Progenitor cell of endocrine pancreas (in vitro differentiated cells): Measurements from ENCODE around the gene VWA5B1. TPM values are rescaled to one million over a fixed set of nuclear protein-coding genes. Genes with fewer than 3 reads are reported as not detected.

Experiments
- DNase-seq: peaks from one replicate; pipeline ENCODE4 v3.0.0; 2021; ENCODE audit warnings: low spot score; ENCODE audit not compliant: unreplicated experiment
- H3K27ac Mint-ChIP-seq: 2 replicates; pipeline ENCODE4 v1.8.0; 2021; ENCODE audit warnings: mild to moderate bottlenecking, moderate library complexity, mixed read lengths
- H3K27me3 Mint-ChIP-seq: 2 replicates; pipeline ENCODE4 v1.8.0; 2021; ENCODE audit warnings: mixed read lengths
- H3K36me3 Mint-ChIP-seq: 2 replicates; pipeline ENCODE4 v1.8.0; 2022; ENCODE audit warnings: mixed read lengths; ENCODE audit not compliant: insufficient read depth
- H3K4me1 Mint-ChIP-seq: 2 replicates; pipeline ENCODE4 v1.8.0; 2021; ENCODE audit warnings: low read depth, mixed read lengths
- H3K4me3 Mint-ChIP-seq: 2 replicates; pipeline ENCODE4 v1.8.0; 2021; ENCODE audit warnings: low read depth, mild to moderate bottlenecking, moderate library complexity, mixed read lengths
- H3K9me3 Mint-ChIP-seq: 2 replicates; pipeline ENCODE4 v1.8.0; 2021; ENCODE audit warnings: low read depth, mixed read lengths
- total RNA-seq: library from RNA; stranded (reverse); gene quantifications from 2 replicates; pipeline ENCODE4 v1.2.1, GENCODE V29; 2021
- TF ChIP-seq, protein P1 (sequence below): fragments of 200-600 bp; sonication (generic); IDR thresholded peaks from one replicate; pipeline ENCODE4 v1.5.0; 2021; ENCODE audit warnings: antibody characterized with exemption, mild to moderate bottlenecking; ENCODE audit not compliant: unreplicated experiment

The VWA5B1 gene
- total RNA-seq, 1 donor from 2014 or later, result 0.19 TPM

DNA sequence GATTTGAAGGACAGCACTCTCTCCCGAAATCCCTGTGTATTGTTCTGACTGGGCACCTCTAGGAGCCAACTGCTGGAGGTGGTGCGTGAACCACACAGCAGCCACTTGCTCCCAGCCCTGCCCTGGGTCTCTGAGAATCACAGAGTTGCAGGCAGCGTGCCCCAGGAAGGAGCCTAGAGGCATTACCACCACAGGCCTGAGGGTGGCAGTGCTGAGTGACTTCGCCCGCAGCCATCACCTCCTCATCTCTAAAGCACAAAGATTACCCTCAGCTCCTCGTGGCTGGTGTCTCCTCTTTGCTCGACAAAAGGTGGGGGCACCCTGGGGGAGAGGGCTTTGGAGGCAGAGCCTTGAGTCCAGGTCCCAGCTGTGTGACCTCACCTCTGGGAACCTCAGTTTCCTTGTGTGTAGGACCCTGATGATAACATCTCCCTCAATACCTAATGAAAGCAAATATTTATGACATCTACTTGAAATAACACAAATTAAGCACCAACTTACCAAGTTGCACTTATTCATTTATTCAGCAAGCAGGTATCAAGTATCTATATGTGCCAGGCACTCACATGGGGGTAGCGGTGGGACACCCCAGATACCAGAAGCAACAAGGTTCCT is 86.3 kb downstream of the VWA5B1 start:
- Mint-ChIP-seq H3K9me3 (no peaks in the 10 kb centered on the region), H3K36me3 (no peaks in the 10 kb centered on the region), H3K27ac (no peak overlapping the region), H3K4me3 (no peak overlapping the region), H3K4me1 (no peaks in the 10 kb centered on the region), H3K27me3 (peaks cover 71% of the 10 kb centered on the region)
- DNase-seq, result peak; percentile 58
- TF ChIP-seq, protein P1, sequence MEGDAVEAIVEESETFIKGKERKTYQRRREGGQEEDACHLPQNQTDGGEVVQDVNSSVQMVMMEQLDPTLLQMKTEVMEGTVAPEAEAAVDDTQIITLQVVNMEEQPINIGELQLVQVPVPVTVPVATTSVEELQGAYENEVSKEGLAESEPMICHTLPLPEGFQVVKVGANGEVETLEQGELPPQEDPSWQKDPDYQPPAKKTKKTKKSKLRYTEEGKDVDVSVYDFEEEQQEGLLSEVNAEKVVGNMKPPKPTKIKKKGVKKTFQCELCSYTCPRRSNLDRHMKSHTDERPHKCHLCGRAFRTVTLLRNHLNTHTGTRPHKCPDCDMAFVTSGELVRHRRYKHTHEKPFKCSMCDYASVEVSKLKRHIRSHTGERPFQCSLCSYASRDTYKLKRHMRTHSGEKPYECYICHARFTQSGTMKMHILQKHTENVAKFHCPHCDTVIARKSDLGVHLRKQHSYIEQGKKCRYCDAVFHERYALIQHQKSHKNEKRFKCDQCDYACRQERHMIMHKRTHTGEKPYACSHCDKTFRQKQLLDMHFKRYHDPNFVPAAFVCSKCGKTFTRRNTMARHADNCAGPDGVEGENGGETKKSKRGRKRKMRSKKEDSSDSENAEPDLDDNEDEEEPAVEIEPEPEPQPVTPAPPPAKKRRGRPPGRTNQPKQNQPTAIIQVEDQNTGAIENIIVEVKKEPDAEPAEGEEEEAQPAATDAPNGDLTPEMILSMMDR, result peak; percentile 71

- Mint-ChIP-seq H3K36me3 (no peaks in the 10 kb centered on the region), H3K27ac (no peak overlapping the region), H3K4me3 (no peak overlapping the region), H3K27me3 (peaks cover 72% of the 10 kb centered on the region), H3K4me1 (no peaks in the 10 kb centered on the region), H3K9me3 (no peaks in the 10 kb centered on the region)
- no peak for DNase-seq
- TF ChIP-seq, protein P1, result no peak
These were observed 87.0 kb downstream of the VWA5B1 start for GRCh38 chr1:20377516-20378270.

DNA sequence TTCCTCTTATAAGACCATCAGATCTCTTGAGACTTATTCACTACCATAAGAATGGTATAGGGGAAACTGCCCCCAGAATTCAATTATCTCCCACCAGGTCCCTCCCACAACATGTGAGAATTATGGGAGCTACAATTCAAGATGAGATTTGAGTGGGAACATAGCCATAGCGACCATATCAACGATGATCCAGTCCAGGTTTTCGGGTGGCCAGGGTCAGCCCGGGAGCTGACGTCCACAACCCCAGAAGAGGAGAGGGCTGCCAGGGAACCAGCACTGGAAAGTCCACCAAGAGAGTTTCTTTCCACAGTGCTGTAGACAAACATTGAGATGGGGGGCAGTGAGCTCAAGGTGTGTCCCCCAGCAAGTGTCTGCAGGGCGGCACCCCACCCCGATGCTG is 88.4 kb downstream of the VWA5B1 start:
- no peak for DNase-seq
- Mint-ChIP-seq H3K4me3 (no peak overlapping the region), H3K27me3 (peaks cover 71% of the 10 kb centered on the region), H3K9me3 (no peaks in the 10 kb centered on the region), H3K27ac (no peak overlapping the region), H3K4me1 (no peaks in the 10 kb centered on the region), H3K36me3 (no peaks in the 10 kb centered on the region)
- TF ChIP-seq, protein P1, result no peak

DNA sequence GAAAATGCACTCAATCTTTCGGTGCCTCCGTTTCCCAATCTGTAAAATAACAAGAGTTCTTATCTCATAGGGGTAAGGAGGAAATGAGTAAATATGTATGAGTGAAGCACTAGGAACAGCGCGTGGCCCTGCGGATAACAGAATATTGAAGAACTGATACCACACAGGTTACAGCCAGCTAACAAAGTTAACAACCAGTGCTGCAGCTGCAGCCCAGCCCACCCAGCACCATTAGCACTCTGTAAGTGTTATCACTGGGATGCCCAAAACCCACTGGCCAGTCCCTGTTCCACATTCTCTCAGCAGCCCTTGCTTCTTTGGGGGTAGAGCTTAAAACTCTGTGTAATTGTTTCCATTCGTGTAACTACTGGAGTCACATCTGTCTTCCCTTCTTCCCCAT is 89.5 kb downstream of the VWA5B1 start:
- Mint-ChIP-seq H3K36me3 (no peaks in the 10 kb centered on the region), H3K4me3 (no peak overlapping the region), H3K27me3 (peaks cover 73% of the 10 kb centered on the region), H3K27ac (no peak overlapping the region), H3K4me1 (no peaks in the 10 kb centered on the region), H3K9me3 (no peaks in the 10 kb centered on the region)
- DNase-seq, result no peak
- TF ChIP-seq, protein P1, result no peak

DNA sequence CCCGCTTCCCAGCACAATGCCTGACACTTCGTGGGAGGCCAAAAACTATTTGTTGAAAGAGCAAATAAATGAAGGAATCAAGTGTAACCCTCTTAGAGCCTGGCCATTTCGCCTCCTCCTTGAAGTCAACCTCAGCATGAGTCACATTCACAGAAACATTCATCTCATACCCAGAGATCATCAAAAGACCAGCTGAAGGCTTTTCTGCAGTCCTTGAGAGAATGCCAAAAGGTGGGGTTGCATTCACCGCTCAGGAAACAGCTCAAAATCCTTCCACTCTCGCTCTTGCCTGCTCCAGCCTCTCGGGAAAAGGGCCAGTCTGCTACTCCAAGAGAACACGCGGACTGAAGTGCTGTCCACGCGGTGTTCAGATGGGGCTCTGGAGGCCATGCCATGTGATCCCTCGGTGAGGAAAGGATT is 90.0 kb downstream of the VWA5B1 start:
- peaks cover 73% of the 10 kb centered on the region for H3K27me3 Mint-ChIP-seq
- H3K9me3 Mint-ChIP-seq, result no peaks in the 10 kb centered on the region
- no peak overlapping the region for H3K4me3 Mint-ChIP-seq
- no peak for DNase-seq
- no peak overlapping the region for H3K27ac Mint-ChIP-seq
- TF ChIP-seq, protein P1, result no peak
- no peaks in the 10 kb centered on the region for H3K4me1 Mint-ChIP-seq
- H3K36me3 Mint-ChIP-seq, result no peaks in the 10 kb centered on the region
